Inflammatory macrophage (primary cell): ENCODE results near the gene LRRC4C.

Source experiments
- DNase-seq, 2 donors: peaks; one replicate each; pipeline ENCODE4 v3.0.0-alpha.2; 2020 to 2022

Gene LRRC4C

DNA sequence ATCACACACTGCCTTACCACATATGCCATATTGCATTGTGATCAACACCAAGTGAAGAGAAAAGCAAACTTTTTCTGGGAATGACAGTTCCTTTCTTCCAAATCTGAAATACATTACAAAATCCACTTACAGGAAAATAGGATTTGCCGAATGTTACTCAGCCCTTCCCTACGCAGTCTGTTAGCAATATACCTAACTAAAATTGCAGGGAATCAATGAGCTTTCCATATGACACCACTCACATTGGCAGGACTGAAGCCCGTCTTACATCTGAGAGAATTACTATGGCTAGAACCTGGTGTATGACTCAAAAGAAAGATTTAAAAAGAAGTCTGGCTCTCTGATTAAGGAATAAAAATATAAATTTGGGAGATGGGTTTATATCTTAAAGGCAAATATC is 136.0 kb downstream of the LRRC4C start:
- no peak for DNase-seq

GRCh38 chr11:41320653-41321052 is 138.8 kb downstream of the LRRC4C start:
- no peak for DNase-seq

GRCh38 chr11:41320238-41320637 is 139.2 kb downstream of the LRRC4C start:
- no peak for DNase-seq

DNA sequence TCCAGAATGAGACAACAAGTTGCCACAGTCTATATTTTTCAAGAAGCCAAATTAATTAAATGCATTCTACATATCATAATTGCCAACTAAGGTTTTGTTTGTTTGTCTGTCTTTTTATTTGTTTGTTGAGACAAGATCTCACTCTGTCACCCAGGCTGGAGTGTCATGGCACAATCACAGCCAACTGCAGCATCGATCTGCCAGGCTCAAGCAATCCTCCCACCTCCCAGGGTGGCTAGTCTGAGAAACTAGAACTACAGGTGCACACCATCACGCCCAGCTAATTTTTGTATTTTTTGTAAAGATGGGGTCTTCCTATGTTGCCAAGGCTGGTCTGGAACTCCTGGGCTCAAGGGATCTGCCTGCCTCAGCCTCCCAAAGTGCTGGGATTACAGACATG is 140.0 kb downstream of the LRRC4C start:
- no peak for DNase-seq

DNA sequence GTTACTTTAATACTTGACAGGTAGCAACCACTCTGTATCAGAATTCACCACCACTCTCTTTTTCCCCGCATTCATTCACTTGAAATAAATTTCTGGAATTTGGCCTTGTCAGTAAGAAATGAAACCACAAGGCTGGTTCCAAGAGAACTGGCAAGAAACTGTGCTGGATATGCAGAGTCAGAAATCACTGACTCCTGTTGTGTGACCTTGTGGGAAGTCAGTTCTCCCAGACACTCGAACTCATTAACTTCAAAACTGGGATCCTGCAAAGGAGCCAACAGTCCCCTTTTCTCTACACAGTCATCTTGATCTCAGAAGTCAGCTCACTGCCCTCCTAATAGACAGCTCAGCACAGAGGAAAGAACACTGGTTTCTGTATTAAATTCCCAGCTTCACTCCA is 142.7 kb downstream of the LRRC4C start:
- no peak for DNase-seq

DNA sequence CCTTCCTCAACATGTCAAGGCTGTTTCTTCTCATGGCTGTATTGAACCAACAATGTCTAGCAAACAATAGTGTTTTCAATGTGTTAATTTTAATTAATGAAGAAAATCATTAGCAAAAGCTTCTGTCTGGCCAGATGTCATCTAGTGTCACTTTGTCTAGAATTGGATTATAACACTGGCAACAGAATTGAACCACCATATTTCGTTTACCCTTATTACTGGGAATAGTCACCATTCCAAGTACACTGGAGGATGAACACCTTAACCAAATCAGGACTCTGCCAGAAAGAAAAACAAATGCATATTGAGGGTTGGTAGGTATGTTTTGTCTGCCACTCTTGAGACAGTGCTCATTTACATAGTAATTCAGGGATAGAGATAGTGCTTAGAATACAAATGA is 146.2 kb downstream of the LRRC4C start:
- DNase-seq: no peak

DNA sequence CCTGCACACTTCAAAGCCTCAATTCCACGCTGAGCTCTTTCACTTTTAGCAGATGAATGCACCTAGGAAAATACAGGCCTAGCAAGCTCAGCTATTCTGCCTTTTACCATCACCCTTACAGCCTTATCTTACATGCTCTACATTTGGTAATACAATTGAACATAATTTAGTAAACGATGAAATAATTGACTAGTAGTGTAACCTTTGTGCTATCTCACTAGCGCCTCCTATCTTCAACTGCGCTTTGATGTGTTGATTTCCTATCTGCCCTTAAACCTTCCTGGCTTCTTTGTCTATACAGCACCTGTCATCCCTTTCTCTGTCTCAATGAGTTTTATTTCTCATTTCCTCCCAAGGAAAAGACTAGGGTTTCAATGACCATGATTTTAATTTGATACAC is 149.7 kb downstream of the LRRC4C start:
- DNase-seq: no peak

- DNase-seq: no peak
These were observed 150.3 kb downstream of the LRRC4C start for GRCh38 chr11:41309111-41309522.

GRCh38 chr11:41308286-41308685 is 151.2 kb downstream of the LRRC4C start:
- no peak for DNase-seq

DNA sequence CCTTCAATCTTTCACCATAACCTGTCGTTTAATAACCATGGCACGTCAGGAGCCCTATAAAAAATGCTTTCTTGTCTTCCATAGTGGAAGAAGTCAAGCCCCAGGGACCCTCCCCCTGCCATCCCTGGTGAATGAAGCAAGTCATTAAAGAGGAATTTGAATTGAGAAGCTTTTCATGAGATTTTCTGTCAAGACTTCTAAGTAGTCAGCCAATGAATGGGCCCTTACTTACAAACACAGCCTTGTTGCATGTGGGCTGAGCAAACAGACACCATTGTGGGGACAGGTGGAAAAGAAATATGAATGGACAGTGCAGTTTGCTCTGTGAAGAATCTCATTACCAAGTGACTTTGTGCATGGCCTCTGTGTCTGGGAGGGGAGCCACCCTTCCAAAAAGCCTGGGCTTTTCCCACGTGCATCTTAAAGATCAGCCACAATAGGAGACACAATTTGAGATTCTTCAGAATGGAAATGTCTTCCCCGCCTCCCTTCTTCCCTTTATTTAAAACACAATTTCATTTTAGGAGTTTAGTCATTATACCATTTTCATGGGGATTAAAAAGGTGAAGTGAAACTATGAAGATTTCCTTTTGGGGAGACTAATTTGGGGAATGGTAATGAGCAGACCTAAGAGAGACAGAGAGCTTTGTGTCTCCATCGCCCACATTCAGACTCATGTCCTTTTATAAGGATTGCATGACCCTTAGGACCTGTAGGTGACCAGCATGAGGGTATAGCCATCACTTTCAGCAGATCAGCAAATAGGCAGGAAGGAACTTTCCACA is 152.0 kb downstream of the LRRC4C start:
- DNase-seq: no peak

- DNase-seq: peak; percentile 62 to 72
These were observed 153.0 kb downstream of the LRRC4C start for GRCh38 chr11:41306431-41306830.

GRCh38 chr11:41301023-41301422 is 158.4 kb downstream of the LRRC4C start:
- no peak for DNase-seq

GRCh38 chr11:41289408-41289807 is 170.0 kb downstream of the LRRC4C start:
- DNase-seq: no peak

DNA sequence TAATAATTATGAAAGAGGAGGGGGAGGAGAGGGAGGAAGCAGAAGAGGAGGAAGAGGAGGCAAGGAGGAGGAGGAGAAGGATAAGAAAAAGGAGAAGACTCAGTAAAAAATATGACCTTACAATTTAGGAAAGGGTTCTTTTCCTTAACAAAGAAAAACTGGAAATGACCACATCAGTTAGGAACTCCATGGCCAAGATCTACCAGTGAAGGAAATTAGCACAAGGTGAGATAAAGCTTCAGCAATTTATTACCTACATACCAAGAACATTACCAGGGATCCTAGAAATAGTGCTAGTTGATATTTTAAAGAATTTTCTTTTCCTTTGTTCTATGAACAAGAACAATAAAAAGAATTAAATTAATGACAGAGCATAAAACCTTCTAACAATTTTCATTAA is 172.7 kb downstream of the LRRC4C start:
- no peak for DNase-seq

DNA sequence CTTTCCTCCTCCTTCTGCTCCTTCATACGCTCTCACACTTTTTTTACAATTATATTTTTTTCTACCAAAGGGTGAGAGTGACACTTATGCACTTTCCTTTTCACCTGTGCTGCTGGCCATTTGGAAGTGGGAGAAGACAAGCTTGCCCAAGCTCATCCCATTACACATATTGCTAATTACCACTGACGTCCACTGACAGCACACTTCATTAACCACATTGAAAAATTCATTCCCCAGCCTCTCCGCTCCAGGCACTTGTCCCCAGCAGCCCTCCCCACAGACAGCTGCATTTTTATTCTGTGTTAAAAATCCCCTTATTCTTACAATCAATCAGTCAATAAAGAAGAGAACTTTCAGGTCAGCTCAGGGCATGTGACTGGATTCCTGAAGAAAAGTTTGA is 175.1 kb downstream of the LRRC4C start:
- DNase-seq: no peak

DNA sequence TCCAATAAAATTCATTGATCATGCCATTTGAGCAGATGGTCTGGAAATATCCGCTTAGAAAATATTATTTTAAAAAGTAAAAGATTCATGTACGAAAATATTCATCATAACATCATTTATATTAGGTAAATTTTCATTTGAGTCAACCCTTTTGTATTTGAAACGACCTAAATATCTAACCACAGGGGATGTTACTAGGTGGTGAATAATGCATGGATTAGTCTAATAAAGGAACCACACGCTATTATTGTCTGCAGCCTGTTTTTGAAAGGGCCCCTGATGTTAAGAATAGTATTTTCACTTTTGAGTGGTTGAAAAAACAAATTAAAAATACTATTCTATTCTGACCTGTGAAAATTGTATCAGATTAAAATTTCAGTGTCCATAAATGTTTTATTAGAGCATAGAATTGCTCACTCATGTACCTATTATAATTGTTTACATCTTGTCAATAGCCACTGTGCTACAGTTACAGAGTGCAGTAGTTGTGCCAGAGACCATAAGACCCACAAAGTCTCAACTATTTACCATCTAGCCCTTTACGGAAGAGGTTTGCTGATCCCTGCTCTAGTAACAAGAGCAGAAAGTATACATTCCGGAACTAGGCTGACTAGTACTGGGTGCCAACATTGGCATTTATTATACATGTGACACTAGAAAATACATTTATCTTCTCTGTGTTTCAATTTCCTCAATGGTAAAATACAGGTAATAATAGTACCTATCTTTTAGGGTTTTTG is 176.1 kb downstream of the LRRC4C start:
- no peak for DNase-seq

DNA sequence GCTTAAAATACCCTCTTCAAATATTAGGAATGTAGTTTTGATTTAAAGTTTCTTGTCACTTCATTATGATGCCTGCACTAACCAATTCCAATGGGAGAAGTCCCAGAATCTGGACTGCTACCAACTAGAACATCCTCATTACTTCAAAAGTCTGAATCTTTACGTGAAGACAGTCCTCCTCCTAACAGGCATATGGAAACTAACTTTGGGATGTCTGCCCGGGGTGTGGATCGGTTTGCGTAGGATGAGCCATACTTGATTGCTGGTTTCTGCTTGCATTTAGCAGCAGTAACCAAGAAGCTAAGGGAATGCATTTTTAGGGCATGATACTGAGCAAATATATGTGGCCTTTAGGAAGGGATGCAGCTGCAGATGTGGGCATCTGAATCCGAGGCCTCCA is 177.1 kb downstream of the LRRC4C start:
- DNase-seq: no peak

- DNase-seq: no peak
These were observed 178.2 kb downstream of the LRRC4C start for GRCh38 chr11:41281131-41281742.

- no peak for DNase-seq
These were observed 184.6 kb downstream of the LRRC4C start for GRCh38 chr11:41274831-41275230.

- DNase-seq: no peak
These were observed 185.5 kb downstream of the LRRC4C start for GRCh38 chr11:41273908-41274307.

DNA sequence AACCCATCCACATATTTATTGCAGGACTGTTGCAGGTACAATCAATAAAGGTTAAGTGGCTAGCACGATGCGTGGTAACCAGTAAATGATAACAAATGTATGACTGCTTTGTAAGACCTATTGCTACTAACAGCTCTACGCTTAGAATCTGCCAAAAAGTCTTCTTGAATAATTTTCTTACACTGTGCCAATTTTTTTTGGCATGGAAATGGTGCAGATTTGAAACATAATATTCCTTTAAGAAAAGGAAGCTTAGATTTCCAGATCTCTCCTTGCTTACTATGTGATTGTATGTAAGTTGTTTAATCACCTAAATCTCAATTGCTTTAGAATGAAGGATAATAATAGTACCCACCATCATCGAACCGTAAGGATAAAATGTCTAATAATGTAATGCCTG is 192.0 kb downstream of the LRRC4C start:
- DNase-seq: no peak

DNA sequence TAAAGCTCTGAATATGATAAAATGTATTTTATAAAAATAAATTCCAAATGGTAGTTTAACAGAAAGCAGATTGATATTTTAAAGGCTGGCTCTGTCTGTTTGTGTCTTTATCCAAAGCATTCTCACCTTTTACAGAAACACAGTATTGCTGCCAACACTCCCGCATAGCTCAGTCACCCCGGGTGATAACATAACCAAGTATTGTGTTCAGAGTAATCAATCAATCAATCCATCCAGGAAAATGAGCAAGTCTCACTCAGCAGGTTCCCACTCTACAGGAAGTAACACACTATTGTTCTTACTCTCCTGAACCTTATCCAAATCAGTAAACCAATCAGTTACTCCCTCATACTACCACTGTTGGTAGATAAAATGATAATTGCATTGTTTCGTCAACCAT is 203.4 kb downstream of the LRRC4C start:
- no peak for DNase-seq

DNA sequence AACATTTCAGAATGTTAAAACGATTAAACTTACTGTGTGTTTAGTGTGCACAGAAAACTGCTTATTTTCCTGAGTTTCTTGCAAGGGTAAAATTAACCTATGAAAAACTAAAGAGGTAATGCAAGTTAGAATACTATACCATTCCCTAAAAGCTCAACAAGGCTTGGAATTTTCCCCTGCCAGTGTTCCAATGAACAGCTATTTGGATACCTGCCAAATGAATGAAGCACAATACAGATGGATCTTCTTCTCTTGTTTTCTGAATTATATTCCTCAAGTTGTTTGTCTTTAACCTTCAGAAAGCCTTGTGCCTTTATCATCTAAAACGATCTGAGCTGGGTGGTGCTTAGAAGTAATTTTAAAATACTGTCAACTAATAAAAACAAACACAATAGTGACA is 204.5 kb downstream of the LRRC4C start:
- no peak for DNase-seq

GRCh38 chr11:41250408-41250935 is 209.0 kb downstream of the LRRC4C start:
- DNase-seq: no peak
